ENCODE measurements around the gene IL4I1. TPM values are rescaled to one million over a fixed set of nuclear protein-coding genes. Genes with fewer than 3 reads are reported as not detected.

IL4I1 gene
- total and polyA plus RNA-seq, 2 of the 4 experiments (the other 2 are of a cell fraction), result 0.31 to 0.36 TPM

DNA sequence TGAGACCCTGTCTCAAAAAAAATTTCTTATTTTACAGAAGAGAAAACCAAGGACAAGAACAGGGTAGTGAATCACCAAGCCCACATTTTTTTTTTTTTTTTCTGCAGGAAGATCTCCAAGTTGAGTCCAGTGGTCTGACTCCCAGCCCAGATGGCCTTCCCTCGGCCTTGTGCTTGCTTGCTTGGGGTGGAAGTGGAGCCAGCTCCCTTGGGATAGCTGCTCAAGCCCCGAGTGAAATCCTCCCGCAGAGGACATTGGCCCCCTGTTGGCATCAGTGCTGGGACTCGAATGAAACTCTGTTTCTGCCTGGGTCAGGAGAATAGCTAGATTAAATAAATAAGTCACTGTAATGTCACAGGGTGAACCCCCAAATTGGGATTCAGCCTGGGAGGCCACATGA, 42.0 kb upstream of the IL4I1 start:
- no peaks in the 10 kb centered on the region for H4K20me1 ChIP-seq (ENCODE audit: insufficient read depth, low read length)
- H2BK20ac ChIP-seq (ENCODE audit: low read depth, low read length), result no peak overlapping the region
- no peaks in the 10 kb centered on the region for H3K36me3 ChIP-seq (ENCODE audit: control insufficient read depth, insufficient read depth, low read length)
- WGBS, 2 experiments (ENCODE audit: extremely low coverage in 2 of 2, insufficient read length in 1 of 2), result 80% methylated on average over 3 of the region's 4 CpGs; no CpG with 5 or more reads in 1 of the 2 experiments
- H3K27ac ChIP-seq (ENCODE audit: insufficient read depth, low read length), result no peak overlapping the region
- no peak overlapping the region for H2BK120ac ChIP-seq (ENCODE audit: low read depth, low read length)
- BruUV-seq (replicated peaks), result no TSS peak
- no peak overlapping the region for H3K4ac ChIP-seq (ENCODE audit: low read depth, low read length)
- ChIA-PET POLR2A (ENCODE audit: unreplicated experiment) (no interaction called here), CTCF (interaction anchor here (1.1 kb wide), 1 partner anchor 112 kb away, joined by 3 read pairs; no protein-coding TSS in a partner anchor)
- H2AFZ ChIP-seq (replicated peaks; ENCODE audit: low read length, poor library complexity), result no peak overlapping the region
- ATAC-seq (ENCODE audit: low read depth) (no peak), DNase-seq (no peak)
- no peak overlapping the region for H2AK9ac ChIP-seq (replicated peaks; ENCODE audit: low read depth, low read length, poor library complexity)
- no peaks in the 10 kb centered on the region for H3K4me1 ChIP-seq (ENCODE audit: control insufficient read depth, insufficient read depth, low read length)
- no peak overlapping the region for H3K18ac ChIP-seq (ENCODE audit: low read depth, low read length)
- H4K8ac ChIP-seq (ENCODE audit: low read depth in 2 of 2, low read length in 2 of 2), result no peak overlapping the region
- H3K4me2 ChIP-seq (ENCODE audit: low read depth, low read length), result no peak overlapping the region
- no peak overlapping the region for H2AK5ac ChIP-seq (ENCODE audit: low read depth, low read length)
- no peak overlapping the region for H2BK15ac ChIP-seq (ENCODE audit: low read depth, low read length)
- H4K5ac ChIP-seq (ENCODE audit: low read depth, low read length), result no peak overlapping the region
- dilution Hi-C loops (cut with HindIII; ENCODE audit: low sequenced_read_pairs, unreplicated experiment), result no loop called here
- H3K9ac ChIP-seq (ENCODE audit: low read depth, low read length), result no peak overlapping the region
- H3K4me3 ChIP-seq (ENCODE audit: insufficient read depth, low read depth, low read length), result no peak overlapping the region
- H3K79me1 ChIP-seq (ENCODE audit: low read depth in 1 of 2, low read length in 2 of 2), result no peaks in the 10 kb centered on the region
- H4K91ac ChIP-seq (ENCODE audit: insufficient read depth, low read depth, low read length), result no peak overlapping the region
- no peaks in the 10 kb centered on the region for H3K9me3 ChIP-seq (ENCODE audit: control insufficient read depth, insufficient read depth, low read length)
- H3K56ac ChIP-seq (ENCODE audit: extremely low read depth, insufficient read depth, low read length), result no peak overlapping the region
- intact Hi-C loops (cut with micrococcal nuclease), result no loop called here
- H3K27me3 ChIP-seq (ENCODE audit: control insufficient read depth, insufficient read depth, low read length), result no peaks in the 10 kb centered on the region; the same call in 1 of the 2 replicates
- no peak overlapping the region for H2BK5ac ChIP-seq (ENCODE audit: low read depth, low read length, poor library complexity, severe bottlenecking)
- in situ Hi-C loops (cut with MboI; ENCODE audit: low sequenced_read_pairs), result loop anchor here (10.0 kb wide), 2 partner anchors 46 to 206 kb away; no protein-coding TSS in a partner anchor
- H3K9me1 ChIP-seq (ENCODE audit: insufficient read depth, low read length), result no peaks in the 10 kb centered on the region
- H3K14ac ChIP-seq (replicated peaks; ENCODE audit: low read depth, low read length), result no peak overlapping the region
- no peak for TF ChIP-seq FOS (IDR thresholded peaks at IDR 0.05; ENCODE audit: low read depth, low read length)
- TF ChIP-seq MAZ (IDR thresholded peaks at IDR 0.05; ENCODE audit: borderline replicate concordance, low read depth, low read length), result no peak
- no peak for TF ChIP-seq CHD1 (IDR thresholded peaks at IDR 0.05; ENCODE audit: low read depth, low read length)
- no peak for TF ChIP-seq BHLHE40 (IDR thresholded peaks at IDR 0.05; ENCODE audit: low read depth, low read length)
- no peak for TF ChIP-seq RAD21 (IDR thresholded peaks at IDR 0.05; ENCODE audit: low read length)
- TF ChIP-seq NFE2L2 (IDR thresholded peaks at IDR 0.05; ENCODE audit: low read depth, low read length), result no peak
- no peak for TF ChIP-seq RCOR1 (IDR thresholded peaks at IDR 0.05; ENCODE audit: insufficient replicate concordance, low read length)
- no peak for TF ChIP-seq SMC3 (IDR thresholded peaks at IDR 0.05; ENCODE audit: low read depth, low read length)
- no peak for TF ChIP-seq POLR2A (IDR thresholded peaks at IDR 0.05; ENCODE audit: low read depth, low read length)
- TF ChIP-seq, protein P1, sequence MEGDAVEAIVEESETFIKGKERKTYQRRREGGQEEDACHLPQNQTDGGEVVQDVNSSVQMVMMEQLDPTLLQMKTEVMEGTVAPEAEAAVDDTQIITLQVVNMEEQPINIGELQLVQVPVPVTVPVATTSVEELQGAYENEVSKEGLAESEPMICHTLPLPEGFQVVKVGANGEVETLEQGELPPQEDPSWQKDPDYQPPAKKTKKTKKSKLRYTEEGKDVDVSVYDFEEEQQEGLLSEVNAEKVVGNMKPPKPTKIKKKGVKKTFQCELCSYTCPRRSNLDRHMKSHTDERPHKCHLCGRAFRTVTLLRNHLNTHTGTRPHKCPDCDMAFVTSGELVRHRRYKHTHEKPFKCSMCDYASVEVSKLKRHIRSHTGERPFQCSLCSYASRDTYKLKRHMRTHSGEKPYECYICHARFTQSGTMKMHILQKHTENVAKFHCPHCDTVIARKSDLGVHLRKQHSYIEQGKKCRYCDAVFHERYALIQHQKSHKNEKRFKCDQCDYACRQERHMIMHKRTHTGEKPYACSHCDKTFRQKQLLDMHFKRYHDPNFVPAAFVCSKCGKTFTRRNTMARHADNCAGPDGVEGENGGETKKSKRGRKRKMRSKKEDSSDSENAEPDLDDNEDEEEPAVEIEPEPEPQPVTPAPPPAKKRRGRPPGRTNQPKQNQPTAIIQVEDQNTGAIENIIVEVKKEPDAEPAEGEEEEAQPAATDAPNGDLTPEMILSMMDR (conservative IDR thresholded peaks at IDR 0.05; ENCODE audit: low read depth, low read length), result no peak
- TF ChIP-seq MAFK (IDR thresholded peaks at IDR 0.05; ENCODE audit: low read depth, low read length), result no peak
- no peak for TF ChIP-seq MXI1 (IDR thresholded peaks at IDR 0.05; ENCODE audit: borderline replicate concordance, low read depth, low read length)
- no peak overlapping the region for H3K23ac ChIP-seq (ENCODE audit: low read depth, low read length)
